HG02981 (cell line): ENCODE data around the gene TEX28.
"Not testable (repeated sequence)": the region's sequence is repeated elsewhere in the genome, so short reads cannot be mapped to it uniquely, and the experiment has no call there.

Source experiments
- ATAC-seq: cut with Tn5 transposase; IDR thresholded peaks from one replicate; pipeline ENCODE4 v1.9.1; 2021; ENCODE audit warnings: mild to moderate bottlenecking, moderate library complexity; ENCODE audit not compliant: unreplicated experiment

Gene TEX28

GRCh38 chrX:154247377-154248045, 47.4 kb downstream of the TEX28 start:
- ATAC-seq = not testable (repeated sequence)

GRCh38 chrX:154239982-154240503, 54.9 kb downstream of the TEX28 start:
- ATAC-seq = not testable (repeated sequence)

GRCh38 chrX:154238939-154239559, 55.9 kb downstream of the TEX28 start:
- ATAC-seq = not testable (repeated sequence)

GRCh38 chrX:154233620-154234019, 61.3 kb downstream of the TEX28 start:
- ATAC-seq = not testable (repeated sequence)

- ATAC-seq = not testable (repeated sequence)
Measured at GRCh38 chrX:154231443-154231842, 63.5 kb downstream of the TEX28 start.

- not testable (repeated sequence) for ATAC-seq
Measured at GRCh38 chrX:154226706-154227105, 68.2 kb downstream of the TEX28 start.

DNA sequence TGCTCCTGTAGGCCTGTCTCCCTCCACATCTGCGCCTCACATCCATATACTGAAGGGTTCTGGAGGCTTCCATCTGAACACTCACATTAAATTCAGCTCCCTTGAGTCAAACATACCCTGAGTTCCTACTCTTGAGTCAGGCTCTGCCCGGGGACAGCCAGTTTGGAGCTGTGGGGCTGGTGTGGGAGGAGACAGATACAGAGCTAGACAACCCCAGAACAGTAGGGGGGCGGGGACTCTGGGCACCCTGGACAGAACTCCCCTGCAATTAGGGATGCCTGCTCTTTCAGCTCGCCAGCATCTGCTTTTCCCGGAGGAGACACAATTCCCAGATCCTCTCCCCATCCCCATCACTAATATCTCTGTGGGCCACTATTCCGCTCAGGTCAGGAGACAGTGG, 69.6 kb downstream of the TEX28 start:
- ATAC-seq = not testable (repeated sequence)
